IPS-20b (cell line): ENCODE data around the gene NCK2.

Experiments used
- H3K27ac ChIP-seq: one replicate; pipeline ENCODE4 v1.5.1; 2013; ENCODE audit warnings: low read length
- H3K27me3 ChIP-seq: 2 replicates; pipeline ENCODE4 v1.6.1; 2013; ENCODE audit warnings: mild to moderate bottlenecking, low read length, inconsistent platforms; ENCODE audit not compliant: insufficient read depth
- H3K36me3 ChIP-seq: 2 replicates; pipeline ENCODE4 v1.6.1; 2013; ENCODE audit warnings: low read depth, mild to moderate bottlenecking, inconsistent platforms, low read length, moderate library complexity; ENCODE audit not compliant: insufficient read depth
- H3K4me1 ChIP-seq: 2 replicates; pipeline ENCODE4 v1.6.1; 2013; ENCODE audit warnings: mild to moderate bottlenecking, control low read depth, inconsistent platforms, low read length, moderate library complexity; ENCODE audit not compliant: insufficient read depth
- H3K4me3 ChIP-seq: 2 replicates; pipeline ENCODE4 v1.5.1; 2013; ENCODE audit warnings: mild to moderate bottlenecking, low read length, inconsistent platforms
- H3K9ac ChIP-seq: 2 replicates; pipeline ENCODE4 v1.6.1; 2013; ENCODE audit warnings: low read depth, mild to moderate bottlenecking, inconsistent platforms, low read length, moderate library complexity
- H3K9me3 ChIP-seq: 2 replicates; pipeline ENCODE4 v1.6.1; 2013; ENCODE audit warnings: mild to moderate bottlenecking, low read depth, low read length, inconsistent platforms; ENCODE audit not compliant: insufficient read depth

Gene NCK2

DNA sequence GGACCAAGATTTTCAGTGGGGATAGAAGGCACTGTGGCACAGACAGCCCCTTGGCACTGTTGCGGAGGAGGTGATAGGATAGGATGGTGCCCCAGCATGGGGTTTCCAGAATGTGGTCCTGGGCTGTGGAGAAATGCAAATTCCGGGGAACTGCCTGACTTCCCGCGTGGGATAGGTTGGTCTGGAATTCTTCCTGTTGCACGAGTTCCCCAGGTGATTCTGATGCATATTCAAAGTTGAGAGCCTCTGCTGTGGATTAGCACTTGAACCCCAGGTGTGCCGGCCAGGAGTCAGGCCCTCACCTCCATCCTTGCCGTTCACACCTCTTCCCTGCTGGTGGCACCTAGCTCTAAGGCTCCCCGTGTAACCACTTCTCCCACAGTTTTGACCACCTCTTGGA is 15.5 kb downstream of the NCK2 start:
- no peak overlapping the region for H3K4me3 ChIP-seq
- no peak overlapping the region for H3K27ac ChIP-seq
- H3K4me1 ChIP-seq = peaks cover 28% of the 10 kb centered on the region
- no peaks in the 10 kb centered on the region for H3K9me3 ChIP-seq
- no peak overlapping the region for H3K9ac ChIP-seq
- H3K27me3 ChIP-seq = no peaks in the 10 kb centered on the region
- no peaks in the 10 kb centered on the region; the same call in 1 of the 2 replicates for H3K36me3 ChIP-seq

DNA sequence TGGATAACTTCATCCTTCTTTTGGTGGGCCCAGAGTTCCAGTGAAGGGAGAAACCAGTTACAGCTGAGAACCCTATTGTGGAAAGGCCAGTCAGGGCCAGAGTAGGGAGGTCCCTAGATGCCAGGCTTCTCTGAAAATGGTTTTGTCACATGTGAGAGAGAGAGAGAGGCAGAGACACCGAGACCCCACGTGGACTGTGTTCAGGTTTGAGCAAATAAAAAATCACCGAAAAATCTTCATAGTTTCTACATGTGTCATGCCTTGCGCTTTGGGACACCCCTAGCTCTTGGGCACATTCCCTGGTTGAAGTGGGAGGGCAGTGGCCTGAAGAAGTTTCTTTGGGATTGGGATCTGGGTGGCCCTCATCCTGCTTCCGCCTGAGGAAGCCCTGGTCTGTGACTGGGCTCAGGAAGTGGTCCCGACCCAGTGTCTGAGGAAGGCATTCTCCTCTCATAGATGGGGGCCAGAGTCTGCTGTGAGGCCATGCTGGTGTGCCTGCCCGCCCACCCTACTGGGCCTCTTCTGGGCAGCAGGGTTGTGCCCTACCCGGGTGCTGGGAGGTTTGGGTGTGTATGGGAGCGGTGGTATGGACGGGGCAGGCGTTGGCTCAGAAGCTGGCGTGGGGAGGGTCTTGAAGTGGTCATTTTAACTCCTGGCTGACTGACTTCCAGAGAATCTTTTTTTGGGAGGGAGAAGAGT is 16.1 kb downstream of the NCK2 start:
- Histone ChIP-seq H3K27ac (no peak overlapping the region), H3K36me3 (no peaks in the 10 kb centered on the region; the same call in 1 of the 2 replicates)

DNA sequence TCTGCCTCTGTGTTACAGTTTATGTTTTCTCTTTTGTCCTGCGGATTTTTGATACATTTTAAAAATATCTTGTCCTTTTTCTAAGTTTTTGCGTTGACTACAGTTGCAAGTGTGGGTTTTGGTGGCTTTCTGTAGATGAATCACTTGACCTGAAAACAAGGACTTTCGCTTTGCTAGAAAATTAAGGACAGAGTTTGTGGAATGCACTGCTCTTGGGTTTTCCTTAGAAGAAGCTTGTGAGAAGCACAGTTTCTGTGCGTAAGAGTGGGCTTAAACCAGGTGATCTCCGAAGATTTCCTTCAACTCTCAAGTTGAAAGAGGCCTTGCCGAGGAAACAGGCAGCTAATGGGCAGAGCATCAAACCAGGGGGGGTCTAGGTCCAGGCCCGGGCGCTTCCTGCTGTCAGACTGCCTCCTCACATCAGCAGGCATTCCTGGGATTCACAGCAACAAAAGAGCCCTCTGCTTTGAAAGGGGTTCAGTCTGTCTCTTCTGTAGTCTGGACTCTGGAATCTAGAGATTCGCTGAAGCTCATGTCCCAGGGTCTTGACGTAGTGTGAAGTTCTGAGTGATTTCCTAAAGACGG is 17.3 kb downstream of the NCK2 start:
- Histone ChIP-seq H3K9me3 (no peaks in the 10 kb centered on the region), H3K4me3 (peak overlapping the region; percentile 26; the same call in 1 of the 2 replicates), H3K27me3 (no peaks in the 10 kb centered on the region), H3K36me3 (no peaks in the 10 kb centered on the region; the same call in 1 of the 2 replicates), H3K4me1 (peaks cover 19% of the 10 kb centered on the region), H3K27ac (no peak overlapping the region), H3K9ac (peak overlapping the region; percentile 8; the same call in 1 of the 2 replicates)

More for the DNA sequence above, 16.1 kb downstream of the NCK2 start:
- peaks cover 26% of the 10 kb centered on the region for H3K4me1 ChIP-seq
- no peak overlapping the region for H3K4me3 ChIP-seq
- H3K27me3 ChIP-seq = no peaks in the 10 kb centered on the region
- no peaks in the 10 kb centered on the region for H3K9me3 ChIP-seq
- no peak overlapping the region for H3K9ac ChIP-seq

DNA sequence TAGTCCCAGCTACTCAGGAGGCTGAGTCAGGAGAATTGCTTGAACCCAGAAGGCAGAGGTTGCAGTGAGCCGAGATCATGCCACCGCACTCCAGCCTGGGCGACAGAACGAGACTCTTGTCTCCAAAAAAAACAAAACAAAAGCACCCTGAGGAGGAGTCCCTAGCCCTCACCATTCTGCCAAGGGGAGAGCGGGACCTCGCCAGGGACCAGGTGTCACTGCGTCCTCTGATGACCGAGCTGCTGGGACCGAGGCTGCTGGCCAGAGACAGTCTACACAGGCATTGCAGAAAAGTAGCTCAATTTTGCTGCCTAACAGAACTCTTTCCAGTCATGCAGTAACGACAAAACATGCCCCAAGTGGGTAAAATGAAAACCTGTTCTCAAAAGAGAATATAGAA is 18.4 kb downstream of the NCK2 start:
- Histone ChIP-seq H3K4me3 (no peak overlapping the region), H3K36me3 (no peaks in the 10 kb centered on the region)

DNA sequence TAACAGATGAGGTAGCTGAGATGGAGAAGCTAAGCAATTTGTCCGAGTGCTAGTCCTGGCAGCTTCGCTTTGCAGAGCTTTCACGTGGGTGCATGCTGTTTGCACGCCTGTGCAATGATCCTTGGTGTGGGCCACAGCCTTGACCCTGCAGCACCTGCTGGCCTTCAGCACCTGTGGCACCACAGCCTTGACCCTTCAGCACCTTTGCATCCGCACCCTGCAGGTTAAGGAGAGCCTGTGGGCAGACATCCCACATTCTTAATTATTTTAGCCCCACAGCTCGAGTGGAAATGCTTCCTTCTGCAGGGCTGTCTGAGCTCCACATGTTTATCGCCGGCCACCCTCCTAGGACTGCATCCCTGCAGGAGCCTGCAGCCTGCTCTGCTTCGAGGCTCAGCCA is 19.3 kb downstream of the NCK2 start:
- H3K36me3 ChIP-seq = no peaks in the 10 kb centered on the region
- no peaks in the 10 kb centered on the region for H3K27me3 ChIP-seq
- H3K4me3 ChIP-seq = no peak overlapping the region
- no peaks in the 10 kb centered on the region for H3K9me3 ChIP-seq
- no peak overlapping the region for H3K9ac ChIP-seq
- no peak overlapping the region for H3K27ac ChIP-seq
- peaks cover 24% of the 10 kb centered on the region for H3K4me1 ChIP-seq

More for the DNA sequence above, 18.4 kb downstream of the NCK2 start:
- H3K27ac ChIP-seq = no peak overlapping the region
- peaks cover 19% of the 10 kb centered on the region for H3K4me1 ChIP-seq
- no peak overlapping the region for H3K9ac ChIP-seq
- H3K9me3 ChIP-seq = no peaks in the 10 kb centered on the region
- H3K27me3 ChIP-seq = no peaks in the 10 kb centered on the region

DNA sequence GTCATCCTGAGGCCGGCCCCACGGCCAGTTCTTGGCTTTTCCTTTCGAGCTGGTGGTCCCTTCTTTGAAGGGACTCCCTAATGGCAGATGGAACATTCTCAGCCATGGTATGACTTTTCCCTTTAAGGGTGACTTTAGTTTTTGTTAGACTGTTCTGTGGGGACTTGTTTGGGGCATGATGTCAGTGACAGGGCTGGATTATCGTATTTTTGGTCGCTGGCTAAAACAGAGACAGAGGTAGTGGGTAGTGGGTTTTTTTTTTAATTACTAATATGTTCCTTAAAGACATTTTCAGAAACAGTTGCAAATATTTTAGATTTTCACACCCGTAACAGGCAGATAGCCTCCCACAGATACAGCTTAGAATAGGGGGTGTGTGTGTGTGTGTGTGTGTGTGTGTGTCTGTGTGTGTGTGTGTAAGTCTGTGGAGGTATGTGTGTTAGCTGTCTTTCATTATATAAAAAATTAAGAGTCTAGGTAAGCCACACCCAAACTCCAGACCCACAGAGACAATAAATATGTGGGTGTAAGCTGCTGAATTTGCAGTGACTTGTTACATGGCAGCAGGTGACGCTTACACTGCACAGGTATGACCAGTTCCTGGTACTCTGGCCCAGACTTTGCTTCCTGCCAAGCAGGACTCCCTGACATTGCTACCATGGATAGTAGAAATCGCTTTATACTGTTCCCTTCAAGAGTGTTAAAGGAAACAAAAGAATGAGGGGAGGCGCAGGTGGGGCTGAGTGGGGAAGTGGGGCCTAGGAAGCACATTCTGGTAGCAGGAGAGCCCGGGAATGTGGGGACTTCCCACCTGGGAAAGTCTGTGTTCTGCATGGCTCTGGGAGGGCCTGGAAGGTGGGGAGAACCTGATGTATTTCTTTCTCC is 20.9 kb downstream of the NCK2 start:
- no peaks in the 10 kb centered on the region for H3K27me3 ChIP-seq
- H3K4me1 ChIP-seq = peaks cover 27% of the 10 kb centered on the region
- H3K4me3 ChIP-seq = no peak overlapping the region
- H3K27ac ChIP-seq = no peak overlapping the region
- H3K9me3 ChIP-seq = no peaks in the 10 kb centered on the region
- H3K36me3 ChIP-seq = no peaks in the 10 kb centered on the region
- H3K9ac ChIP-seq = no peak overlapping the region

DNA sequence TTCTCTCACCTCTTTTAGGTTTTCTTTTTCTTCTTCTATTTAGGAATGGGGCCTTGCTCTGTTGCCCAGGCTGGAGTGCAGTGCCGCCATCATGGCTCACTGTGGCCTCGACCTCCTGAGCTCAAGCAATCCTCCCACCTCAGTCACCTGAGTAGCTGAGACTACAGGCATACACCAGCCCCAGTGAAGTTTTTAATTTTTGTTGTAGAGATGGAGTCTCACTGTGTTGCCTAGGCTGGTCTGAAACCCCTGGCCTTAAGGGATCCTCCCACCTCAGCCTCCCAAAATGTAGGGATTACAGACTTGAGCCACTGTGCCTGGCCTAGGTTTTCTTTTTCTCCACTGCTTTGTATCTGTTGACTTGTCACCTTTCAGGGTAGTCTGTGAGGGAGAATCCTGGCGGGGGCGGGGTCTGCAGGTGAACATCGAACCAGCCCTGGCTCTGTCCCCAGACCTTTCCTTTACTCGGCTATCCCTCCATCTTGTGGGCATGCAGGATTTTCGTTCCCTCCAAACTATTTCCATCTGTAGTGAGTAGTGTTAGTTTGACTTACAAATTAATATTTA is 21.7 kb downstream of the NCK2 start:
- H3K36me3 ChIP-seq = no peaks in the 10 kb centered on the region
- H3K9ac ChIP-seq = no peak overlapping the region
- H3K27ac ChIP-seq = no peak overlapping the region
- no peaks in the 10 kb centered on the region for H3K9me3 ChIP-seq
- H3K27me3 ChIP-seq = no peaks in the 10 kb centered on the region
- H3K4me1 ChIP-seq = peaks cover 27% of the 10 kb centered on the region
- H3K4me3 ChIP-seq = no peak overlapping the region

DNA sequence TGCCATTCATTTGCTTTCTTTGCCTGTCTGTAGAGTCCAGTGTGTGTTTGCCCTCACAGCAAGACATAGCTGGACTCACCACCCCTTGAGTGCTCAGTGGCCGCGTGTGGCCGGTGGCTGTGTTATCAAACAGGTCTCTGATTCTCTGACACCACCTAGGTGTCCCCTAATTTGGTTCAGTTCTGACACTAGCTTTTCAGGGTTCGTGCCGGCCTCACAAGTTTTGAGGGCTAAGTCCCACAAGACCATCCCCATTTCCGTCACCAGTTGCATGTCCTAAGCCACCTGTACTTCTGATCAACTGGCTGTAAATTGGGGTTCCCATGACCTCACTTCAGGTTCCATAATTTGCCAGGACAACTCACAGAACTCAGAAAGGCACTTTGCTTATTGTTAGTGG is 23.5 kb downstream of the NCK2 start:
- H3K36me3 ChIP-seq = no peaks in the 10 kb centered on the region
- H3K9me3 ChIP-seq = no peaks in the 10 kb centered on the region
- H3K9ac ChIP-seq = no peak overlapping the region
- no peak overlapping the region for H3K4me3 ChIP-seq
- no peak overlapping the region for H3K27ac ChIP-seq
- peaks cover 19% of the 10 kb centered on the region; the same call in 1 of the 2 replicates for H3K4me1 ChIP-seq
- H3K27me3 ChIP-seq = no peaks in the 10 kb centered on the region

DNA sequence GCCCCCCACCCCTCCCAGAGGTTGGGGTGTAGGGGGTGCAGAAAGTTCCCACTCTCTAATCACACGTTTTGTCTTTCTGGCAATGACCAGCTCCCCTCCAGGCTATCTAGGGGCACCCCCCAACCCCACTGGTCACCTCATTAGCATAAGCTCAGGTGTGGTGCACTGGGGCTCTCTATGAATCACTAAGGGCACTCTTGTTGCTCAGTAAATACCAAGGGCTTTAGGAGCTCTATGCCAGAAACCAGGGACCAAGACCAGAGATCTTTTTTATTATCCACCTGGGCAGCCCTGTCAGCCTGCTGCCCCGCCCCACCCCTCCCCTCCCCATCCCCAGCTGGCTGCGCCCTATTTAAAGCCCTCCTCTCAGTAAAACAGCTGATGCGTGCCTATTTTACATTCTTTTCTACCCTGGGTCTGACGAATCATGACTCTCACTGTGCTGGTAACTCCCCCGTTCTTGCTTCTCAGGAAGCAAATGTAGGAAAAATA is 24.3 kb downstream of the NCK2 start:
- Histone ChIP-seq H3K9me3 (no peaks in the 10 kb centered on the region), H3K4me1 (peaks cover 17% of the 10 kb centered on the region; the same call in 1 of the 2 replicates), H3K4me3 (no peak overlapping the region), H3K27ac (no peak overlapping the region), H3K36me3 (no peaks in the 10 kb centered on the region), H3K9ac (no peak overlapping the region), H3K27me3 (no peaks in the 10 kb centered on the region)

DNA sequence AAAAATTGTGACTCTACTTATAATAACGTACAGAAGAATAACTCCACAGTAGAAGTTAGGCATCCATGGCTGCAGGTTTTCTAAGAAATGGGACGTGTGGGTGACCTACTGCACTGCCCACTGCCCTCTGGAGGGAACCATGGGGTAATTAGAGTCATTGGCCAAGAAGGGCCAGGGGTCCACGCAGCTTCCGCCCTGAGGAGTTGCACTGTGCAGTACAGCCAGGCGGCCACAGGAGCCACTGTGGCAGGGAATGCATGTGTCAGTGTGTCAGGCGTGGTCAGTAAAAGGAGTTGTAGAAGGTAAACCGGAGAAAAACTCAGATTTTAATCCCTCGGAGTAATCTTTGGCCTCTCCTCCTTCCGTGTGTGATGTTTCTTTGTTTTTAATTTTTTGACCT is 24.8 kb downstream of the NCK2 start:
- no peak overlapping the region for H3K27ac ChIP-seq
- no peaks in the 10 kb centered on the region for H3K36me3 ChIP-seq
- peaks cover 16% of the 10 kb centered on the region; the same call in 1 of the 2 replicates for H3K4me1 ChIP-seq

DNA sequence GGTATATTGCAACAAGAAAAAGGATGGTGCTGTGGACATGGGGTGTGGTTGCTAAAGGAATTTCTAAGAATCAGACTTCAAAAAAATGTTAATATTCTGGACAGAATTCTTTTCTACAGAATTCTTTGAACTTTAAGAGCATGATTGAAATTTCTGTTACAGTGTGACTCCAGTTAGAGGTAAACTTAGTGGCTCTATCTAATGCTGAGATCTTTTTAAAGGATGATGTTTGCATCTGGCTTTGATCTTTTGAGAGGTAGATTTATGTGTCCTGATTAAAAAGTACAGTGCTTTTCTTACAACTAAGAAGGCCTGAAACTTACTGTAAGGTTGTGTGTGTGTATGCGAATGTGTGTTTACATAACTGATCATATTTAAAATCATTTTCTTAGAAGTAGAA is 25.4 kb downstream of the NCK2 start:
- H3K9ac ChIP-seq = no peak overlapping the region
- no peaks in the 10 kb centered on the region for H3K27me3 ChIP-seq
- no peaks in the 10 kb centered on the region for H3K36me3 ChIP-seq
- no peak overlapping the region for H3K27ac ChIP-seq
- no peaks in the 10 kb centered on the region for H3K9me3 ChIP-seq
- H3K4me1 ChIP-seq = peaks cover 16% of the 10 kb centered on the region; the same call in 1 of the 2 replicates
- H3K4me3 ChIP-seq = no peak overlapping the region

More for the DNA sequence above, 24.8 kb downstream of the NCK2 start:
- no peak overlapping the region for H3K9ac ChIP-seq
- no peaks in the 10 kb centered on the region for H3K27me3 ChIP-seq
- no peak overlapping the region for H3K4me3 ChIP-seq
- H3K9me3 ChIP-seq = no peaks in the 10 kb centered on the region
